Osteoblast (primary cell): ENCODE measurements around the gene ZNF674. TPM values are rescaled to one million over a fixed set of nuclear protein-coding genes. Genes with fewer than 3 reads are reported as not detected.

ENCODE experiments used
- DNase-seq: peaks from one replicate; pipeline ENCODE4 v3.0.0; 2011; ENCODE audit warnings: low spot score, mixed read lengths; ENCODE audit not compliant: insufficient read length; ENCODE audit errors: missing footprints
- H2AFZ ChIP-seq: 2 replicates; pipeline ENCODE4 v1.6.0; 2011; ENCODE audit warnings: mild to moderate bottlenecking, low read length
- H3K27ac ChIP-seq: 2 replicates; pipeline ENCODE4 v1.5.1; 2011; ENCODE audit warnings: mild to moderate bottlenecking, low read depth, low read length, moderate library complexity
- H3K27me3 ChIP-seq: 2 replicates; pipeline ENCODE4 v1.6.0; 2012; ENCODE audit warnings: mild to moderate bottlenecking, control low read depth, inconsistent platforms, low read length, moderate library complexity; ENCODE audit not compliant: insufficient read depth
- H3K36me3 ChIP-seq: 2 replicates; pipeline ENCODE4 v1.5.1; 2011; ENCODE audit warnings: mild to moderate bottlenecking, low read length, control low read depth, moderate library complexity; ENCODE audit not compliant: insufficient read depth
- H3K4me1 ChIP-seq: 2 replicates; pipeline ENCODE4 v1.5.1; 2011; ENCODE audit warnings: mild to moderate bottlenecking, low read length, control low read depth, moderate library complexity; ENCODE audit not compliant: insufficient read depth
- H3K4me2 ChIP-seq: 2 replicates; pipeline ENCODE4 v1.6.0; 2011; ENCODE audit warnings: mild to moderate bottlenecking, low read length; ENCODE audit not compliant: insufficient read depth
- H3K4me3 ChIP-seq: fragments of 200-600 bp; sonication (generic); 3 replicates; pipeline ENCODE4 v1.5.1; 2012; ENCODE audit warnings: mild to moderate bottlenecking, low read length, inconsistent platforms; ENCODE audit not compliant: insufficient read depth
- H3K79me2 ChIP-seq: 2 replicates; pipeline ENCODE4 v1.6.0; 2012; ENCODE audit warnings: mild to moderate bottlenecking, low read length, control low read depth, inconsistent platforms; ENCODE audit not compliant: insufficient read depth
- H3K9me3 ChIP-seq: 2 replicates; pipeline ENCODE4 v1.5.1; 2011; ENCODE audit warnings: low read depth, low read length, control low read depth
- H4K20me1 ChIP-seq: 2 replicates; pipeline ENCODE4 v1.6.0; 2012; ENCODE audit warnings: mild to moderate bottlenecking, low read length, control low read depth; ENCODE audit not compliant: insufficient read depth
- CTCF ChIP-seq: IDR thresholded peaks from 2 replicates; pipeline ENCODE4 v1.5.1; 2011; ENCODE audit warnings: mild to moderate bottlenecking, low read depth, low read length, moderate library complexity; ENCODE audit errors: extremely low read depth
- total RNA-seq: library from RNA; depleted of rRNA; stranded (reverse); fragments of >200 nt; gene quantifications from 2 replicates; pipeline ENCODE4 v1.2.3, GENCODE V29; 2012

ZNF674 gene
- total RNA-seq, 1 donor = 4.7 TPM

GRCh38 chrX:46580613-46581012 lies 35.4 kb upstream of the ZNF674 start:
- TF ChIP-seq CTCF = no peak
- H3K4me1 ChIP-seq = peaks cover 40% of the 10 kb centered on the region

GRCh38 chrX:46579250-46579649 lies 34.0 kb upstream of the ZNF674 start:
- Histone ChIP-seq H3K27me3 (no peaks in the 10 kb centered on the region), H3K4me2 (no peak overlapping the region), H3K27ac (no peak overlapping the region), H3K9me3 (no peaks in the 10 kb centered on the region), H4K20me1 (no peaks in the 10 kb centered on the region), H3K4me1 (peaks cover 36% of the 10 kb centered on the region), H3K4me3 (no peak overlapping the region), H2AFZ (no peak overlapping the region), H3K36me3 (no peaks in the 10 kb centered on the region), H3K79me2 (peaks cover 26% of the 10 kb centered on the region)
- no peak for TF ChIP-seq CTCF
- no peak for DNase-seq

More at GRCh38 chrX:46580613-46581012, 35.4 kb upstream of the ZNF674 start:
- Histone ChIP-seq H4K20me1 (no peaks in the 10 kb centered on the region), H3K4me3 (no peak overlapping the region), H3K79me2 (peaks cover 27% of the 10 kb centered on the region), H3K9me3 (no peaks in the 10 kb centered on the region), H3K36me3 (no peaks in the 10 kb centered on the region), H3K27ac (no peak overlapping the region), H2AFZ (no peak overlapping the region), H3K27me3 (no peaks in the 10 kb centered on the region), H3K4me2 (no peak overlapping the region)
- no peak for DNase-seq

GRCh38 chrX:46577221-46578005 lies 32.2 kb upstream of the ZNF674 start:
- H3K27ac ChIP-seq = peak overlapping the region; percentile 84
- no peaks in the 10 kb centered on the region for H3K36me3 ChIP-seq
- peak; percentile 85 for DNase-seq
- no peak overlapping the region for H3K4me3 ChIP-seq
- H4K20me1 ChIP-seq = no peaks in the 10 kb centered on the region
- H3K9me3 ChIP-seq = no peaks in the 10 kb centered on the region
- H2AFZ ChIP-seq = no peak overlapping the region
- no peak for TF ChIP-seq CTCF
- H3K4me2 ChIP-seq = peak overlapping the region; percentile 57
- peaks cover 24% of the 10 kb centered on the region for H3K79me2 ChIP-seq
- no peaks in the 10 kb centered on the region for H3K27me3 ChIP-seq
- peaks cover 24% of the 10 kb centered on the region for H3K4me1 ChIP-seq

- Histone ChIP-seq H4K20me1 (no peaks in the 10 kb centered on the region), H3K4me3 (peak overlapping the region; percentile 73), H3K27me3 (no peaks in the 10 kb centered on the region), H2AFZ (no peak overlapping the region), H3K4me2 (peak overlapping the region; percentile 57), H3K27ac (peak overlapping the region; percentile 84), H3K79me2 (peaks cover 24% of the 10 kb centered on the region), H3K9me3 (no peaks in the 10 kb centered on the region), H3K4me1 (peaks cover 17% of the 10 kb centered on the region), H3K36me3 (no peaks in the 10 kb centered on the region)
- DNase-seq = peak; percentile 15
- no peak for TF ChIP-seq CTCF
Measured at GRCh38 chrX:46576458-46576857, 31.2 kb upstream of the ZNF674 start.
